HG02884 (cell line): ENCODE results near the gene SEMG2.

ENCODE experiments used
- ATAC-seq: cut with Tn5 transposase; IDR thresholded peaks from one replicate; pipeline ENCODE4 v1.9.1; 2021; ENCODE audit warnings: mild to moderate bottlenecking, moderate library complexity; ENCODE audit not compliant: unreplicated experiment

The SEMG2 gene

DNA sequence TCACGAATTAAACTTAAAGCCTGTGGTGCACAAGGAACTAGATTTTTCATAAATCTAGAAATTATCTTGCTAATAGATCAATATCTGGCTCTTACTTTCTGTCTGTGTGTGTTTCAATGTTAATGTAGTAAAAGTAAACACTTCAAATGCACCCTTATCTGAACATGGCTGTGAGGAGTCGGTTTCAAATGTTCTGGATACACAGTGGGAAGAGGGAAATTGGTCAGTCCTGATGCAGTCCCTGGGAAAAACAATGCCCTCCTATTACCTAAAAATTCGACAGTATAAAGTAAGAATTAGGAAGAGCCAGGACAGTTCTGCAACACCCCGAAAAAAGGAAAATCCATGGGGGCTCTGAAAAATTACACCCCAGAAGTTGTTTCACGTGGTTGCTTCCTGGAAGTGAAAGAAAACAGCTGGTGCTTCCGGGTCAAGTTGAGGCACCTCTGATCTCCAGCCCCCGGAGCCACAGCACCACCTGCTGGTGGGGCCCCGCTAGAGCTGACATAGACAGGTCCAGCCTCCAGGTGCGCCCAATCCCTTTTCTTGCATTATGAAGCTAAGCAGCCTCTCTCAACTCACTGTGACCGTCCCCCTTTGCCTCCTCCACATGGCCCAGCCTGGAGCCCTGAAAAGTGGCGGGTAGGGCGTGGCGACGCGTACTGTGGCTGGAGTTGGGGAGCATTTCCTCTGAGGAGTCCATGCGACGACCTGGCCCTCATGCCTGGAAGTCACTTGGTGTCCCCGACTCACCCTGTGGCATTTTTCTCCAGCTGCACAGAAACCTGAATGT is 8.3 kb downstream of the SEMG2 start:
- no peak for ATAC-seq

DNA sequence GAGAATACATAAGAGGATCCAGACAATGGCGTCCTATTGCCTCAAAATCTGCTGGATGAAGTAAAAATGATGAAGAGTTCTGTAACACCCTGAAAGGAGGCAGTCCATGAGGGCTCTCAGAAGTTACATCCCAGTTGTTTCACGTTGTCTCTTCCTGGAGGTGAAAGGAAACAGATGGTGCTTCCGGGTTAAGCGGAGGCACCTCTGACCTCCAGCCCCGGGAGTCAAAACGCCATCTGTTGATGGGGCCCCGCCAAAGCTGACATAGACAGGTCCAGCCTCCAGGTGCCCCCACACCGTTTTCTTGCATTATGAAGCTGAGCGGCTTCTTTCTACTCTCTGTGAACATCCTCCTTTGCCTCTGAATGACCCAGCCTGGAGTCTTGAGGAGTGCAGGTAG is 9.5 kb downstream of the SEMG2 start:
- ATAC-seq: no peak

DNA sequence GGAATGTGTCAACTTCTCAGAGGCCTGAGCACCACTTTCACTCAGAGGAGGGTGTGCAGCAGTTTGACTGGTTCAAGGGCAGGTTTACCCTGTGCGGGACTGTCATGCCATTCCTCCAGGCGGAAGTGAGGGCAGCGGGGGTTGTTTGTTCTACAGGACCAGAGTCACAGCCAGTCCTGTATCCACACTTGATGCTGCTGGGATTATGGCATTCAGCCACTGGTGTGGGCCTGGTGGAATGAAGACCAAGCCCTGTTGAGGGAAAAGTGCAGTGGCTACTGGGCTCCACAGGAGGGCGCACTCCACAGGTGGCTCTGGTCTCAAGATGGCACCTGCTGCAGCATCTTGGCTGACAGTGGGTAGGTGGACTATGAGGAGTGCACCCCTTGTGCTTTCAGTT is 14.8 kb downstream of the SEMG2 start:
- ATAC-seq: no peak

DNA sequence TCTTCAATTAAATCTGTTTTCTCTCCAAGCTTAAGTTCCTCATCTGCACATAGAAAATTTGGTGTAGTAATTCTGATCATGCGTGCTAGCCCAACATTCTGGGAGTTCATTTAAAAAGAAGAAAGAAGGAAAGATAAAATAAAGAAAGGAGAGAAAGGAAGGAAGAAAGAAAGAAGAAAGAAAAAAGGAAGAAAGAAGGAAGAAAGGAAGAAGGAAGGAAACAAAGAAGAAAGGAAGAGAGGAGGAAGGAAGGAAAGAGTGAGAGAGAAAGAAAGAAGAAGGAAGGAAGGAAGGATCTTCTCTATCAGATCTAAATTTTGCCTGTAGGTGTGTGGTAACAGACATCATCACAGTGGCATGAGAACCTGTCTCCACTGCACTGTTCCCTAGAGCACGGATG is 17.0 kb downstream of the SEMG2 start:
- no peak for ATAC-seq

DNA sequence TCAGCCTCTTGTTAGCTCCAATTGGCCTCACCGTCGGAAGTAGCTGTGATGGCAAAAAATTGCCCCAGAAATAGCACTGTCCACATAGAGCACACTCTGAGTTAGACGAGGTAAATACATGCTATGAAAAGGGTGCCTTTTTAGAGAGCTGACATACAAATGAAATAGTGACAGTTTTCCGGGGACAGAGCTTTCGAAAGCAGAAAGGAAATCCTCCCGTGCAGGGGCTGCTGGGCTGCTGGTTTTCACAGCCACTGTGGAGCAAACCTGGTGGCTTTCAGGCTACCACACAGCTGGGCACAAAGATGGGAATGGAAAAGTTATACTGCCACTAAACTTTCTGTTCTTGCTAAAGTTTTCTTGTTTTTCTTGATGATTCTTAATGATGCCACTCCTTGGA is 24.9 kb downstream of the SEMG2 start:
- no peak for ATAC-seq

DNA sequence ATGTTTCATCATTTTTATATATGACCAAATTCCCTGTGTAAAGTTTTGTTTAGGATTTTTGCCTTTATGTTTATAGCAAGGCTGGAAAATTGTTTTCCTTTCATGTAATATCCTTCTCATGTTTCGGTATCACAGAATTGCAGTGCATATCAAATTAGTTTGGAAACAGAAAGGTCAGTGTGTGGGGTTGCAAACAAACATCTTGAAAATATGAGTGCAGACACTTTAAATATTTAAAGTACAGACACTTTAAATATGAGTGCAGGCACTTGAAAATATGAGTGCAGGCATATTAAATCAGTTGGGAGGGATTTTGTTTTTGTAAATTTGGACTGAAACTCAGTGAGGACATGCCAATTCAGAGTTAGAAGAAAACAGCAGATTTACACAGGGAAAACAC is 26.7 kb downstream of the SEMG2 start:
- ATAC-seq: no peak

DNA sequence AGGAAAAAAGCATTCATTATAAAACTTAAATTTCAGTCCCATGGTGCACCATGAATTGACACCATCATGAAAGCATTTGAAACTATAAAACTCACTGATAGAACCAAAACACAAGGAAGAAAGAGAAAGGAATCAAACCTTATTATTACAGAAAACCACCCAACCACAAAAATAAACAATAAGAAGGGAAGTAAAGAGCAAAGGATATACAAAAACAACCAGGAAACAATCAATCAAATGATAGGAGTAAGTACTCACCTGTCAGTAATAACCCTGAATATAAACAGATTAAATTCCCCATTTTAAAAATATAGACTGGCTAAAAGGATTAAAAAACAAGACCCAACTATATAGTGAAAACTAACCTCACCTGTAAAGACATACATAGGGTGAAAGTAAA is 27.4 kb downstream of the SEMG2 start:
- ATAC-seq: no peak

DNA sequence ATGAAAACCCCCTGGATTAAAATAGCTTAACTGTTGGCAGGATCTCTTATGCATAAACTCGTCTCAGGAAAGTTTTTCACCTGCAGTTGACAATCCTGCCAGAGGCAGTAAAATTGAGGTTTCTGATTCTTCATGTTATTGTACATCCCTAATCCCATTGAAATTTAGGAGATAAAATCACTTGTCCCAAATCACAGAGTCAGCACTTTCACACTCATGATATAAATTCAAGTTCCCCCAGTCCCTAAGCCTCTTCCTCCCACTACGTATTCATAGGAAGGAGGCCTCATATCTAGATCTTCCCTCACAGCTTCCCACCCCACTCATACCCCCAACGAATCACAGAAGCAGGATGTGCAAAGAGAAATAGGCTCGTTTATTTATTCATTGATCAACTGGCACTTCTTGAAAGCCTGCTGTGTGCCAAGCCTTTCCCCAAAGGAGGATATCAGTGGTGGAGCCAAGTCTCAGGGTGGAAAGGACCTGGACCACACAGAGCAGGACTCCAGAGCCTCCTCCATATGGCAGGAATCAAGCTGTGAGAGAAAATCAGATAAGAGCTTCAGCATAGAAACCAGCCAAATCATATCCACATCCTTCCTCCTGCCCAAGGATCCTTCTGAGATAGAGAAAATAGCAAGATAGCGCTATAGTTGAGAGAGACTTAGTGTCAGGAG is 30.8 kb downstream of the SEMG2 start:
- ATAC-seq: no peak

DNA sequence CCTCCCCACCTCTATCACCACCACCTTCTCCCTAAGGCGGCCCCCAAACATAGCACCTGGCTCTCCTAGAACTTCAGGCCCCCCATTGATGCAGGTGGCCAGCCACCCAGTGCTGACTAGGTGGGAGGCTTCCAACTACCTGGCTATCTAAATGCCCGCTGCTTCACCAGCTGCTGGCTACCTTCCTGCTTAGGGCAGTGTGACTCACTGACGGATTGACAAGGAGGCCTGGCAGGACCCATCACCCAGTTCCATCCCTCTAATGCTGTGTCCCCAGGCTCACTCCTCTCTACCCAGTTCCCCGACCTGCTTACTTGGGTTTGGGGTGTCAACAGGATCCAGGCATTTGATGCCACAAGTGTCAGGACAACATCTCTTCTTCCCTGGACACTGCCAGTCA is 32.1 kb downstream of the SEMG2 start:
- ATAC-seq: no peak

DNA sequence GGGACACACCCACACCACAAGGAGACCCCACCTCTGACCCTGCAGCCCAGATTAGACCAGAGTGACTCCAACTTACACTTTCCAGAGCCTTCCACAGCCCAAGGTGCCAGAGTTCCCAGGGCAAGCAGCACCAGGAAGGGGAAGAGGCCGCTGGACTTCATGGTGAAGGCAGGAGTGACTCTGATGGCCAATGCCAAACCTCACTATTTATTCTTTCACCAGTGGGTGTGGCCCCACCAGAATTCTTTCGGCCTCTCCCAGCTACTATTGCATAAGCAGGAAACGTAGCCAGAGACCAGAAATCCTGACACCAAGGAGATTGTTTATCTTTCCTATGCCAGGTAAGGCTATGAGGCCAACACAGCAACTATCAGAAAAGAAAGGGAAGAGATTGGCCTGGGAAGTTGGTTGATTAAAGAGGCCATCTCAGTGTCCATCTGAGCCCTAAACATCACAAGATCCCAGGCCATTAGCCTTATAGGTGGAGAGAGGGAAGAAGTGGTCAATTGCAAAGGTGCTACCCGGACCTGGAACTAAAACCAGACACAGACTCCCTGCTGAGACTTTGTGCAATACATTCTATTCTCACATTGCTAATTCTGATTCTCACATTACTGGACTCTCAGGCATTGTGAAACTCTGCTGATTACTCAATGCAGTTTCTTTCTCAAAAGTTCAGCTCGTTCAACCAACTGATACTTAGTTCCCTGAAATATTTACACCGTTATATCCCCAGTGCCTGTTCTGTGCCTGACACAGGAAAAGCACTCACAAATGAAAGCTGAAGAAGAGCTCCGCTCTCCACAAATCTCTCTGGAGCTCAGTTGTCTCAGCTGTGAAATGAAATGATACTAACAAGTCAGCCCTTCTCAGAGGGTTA is 33.5 kb downstream of the SEMG2 start, which contains the start of gene SLPI:
TSS of gene SLPI (minus strand) at position 182 of the 880 bp plus-strand sequence. CDS start at position 161, 21 bp downstream.
- no peak for ATAC-seq

DNA sequence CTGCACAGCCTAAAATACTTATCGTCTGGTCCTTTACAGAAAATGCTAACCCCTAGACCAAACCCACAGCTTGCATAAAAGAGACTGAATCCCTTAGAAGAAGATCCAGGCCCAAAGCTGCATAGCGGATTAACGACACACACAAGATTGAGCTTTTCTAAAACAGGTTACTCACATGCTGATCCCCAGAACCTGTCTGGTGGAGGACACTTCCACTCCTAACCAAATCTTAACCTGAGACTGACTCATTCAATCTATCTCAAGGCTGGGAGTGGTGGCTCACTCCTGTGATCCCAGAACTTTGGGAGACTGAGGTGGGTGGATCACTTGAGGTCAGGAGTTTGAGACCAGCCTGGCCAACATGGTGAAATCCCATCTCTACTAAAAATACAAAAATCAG is 36.0 kb downstream of the SEMG2 start:
- ATAC-seq: no peak

DNA sequence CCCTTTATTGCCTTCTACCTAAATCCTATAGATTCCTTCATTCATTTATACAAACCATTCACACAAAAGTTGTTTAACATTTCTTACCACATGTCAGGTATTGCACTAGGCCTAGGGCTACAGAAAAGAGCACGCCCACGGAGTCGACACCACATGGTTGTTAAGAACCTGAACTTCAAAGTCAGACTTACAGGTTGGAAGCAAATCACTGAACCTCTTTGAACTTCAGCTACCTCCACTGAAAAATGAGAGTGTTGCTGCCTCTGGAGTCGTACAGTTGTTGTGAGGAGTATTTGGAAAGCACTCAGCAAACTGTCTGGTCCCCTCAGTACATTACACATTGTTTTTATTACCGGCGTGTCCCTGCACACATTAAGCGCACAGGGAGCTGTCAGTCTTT is 36.5 kb downstream of the SEMG2 start:
- no peak for ATAC-seq

DNA sequence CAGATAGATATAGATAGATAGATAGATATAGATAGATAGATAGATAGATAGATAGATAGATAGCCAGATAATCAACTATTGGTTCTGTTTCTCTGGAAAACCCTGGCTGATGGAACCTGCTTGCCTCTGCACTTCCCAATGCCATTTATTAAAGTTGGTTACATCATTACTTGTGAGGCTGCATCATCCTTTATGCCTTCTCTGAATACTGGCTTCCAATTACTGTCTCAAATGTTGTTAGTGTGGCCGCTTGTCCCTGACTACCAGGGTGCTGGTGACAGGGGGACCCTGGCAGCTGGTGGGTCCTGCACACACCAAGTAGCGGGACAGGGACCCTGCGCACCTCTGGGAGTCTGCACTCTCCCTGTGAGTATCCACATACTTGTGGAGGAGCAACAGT is 37.1 kb downstream of the SEMG2 start:
- no peak for ATAC-seq

DNA sequence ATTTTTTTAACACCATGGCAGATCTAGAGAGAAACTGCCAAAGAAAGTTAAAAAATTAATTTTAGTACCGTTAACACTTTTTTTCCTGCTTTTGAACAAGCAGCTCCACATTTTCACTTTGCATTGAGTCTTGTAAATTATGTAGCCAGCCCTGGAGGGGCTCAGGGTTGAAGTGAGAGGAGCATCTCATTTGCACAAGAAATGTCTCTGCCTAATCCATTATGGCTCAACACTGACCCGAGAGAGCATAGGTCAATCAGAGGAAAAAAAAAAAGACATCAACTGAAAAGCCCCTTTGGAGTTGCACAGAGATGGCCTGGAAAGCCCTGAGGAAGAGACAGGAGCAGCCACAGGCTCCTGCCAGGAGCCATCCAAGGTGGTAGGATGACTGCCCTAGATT is 37.5 kb downstream of the SEMG2 start:
- no peak for ATAC-seq

DNA sequence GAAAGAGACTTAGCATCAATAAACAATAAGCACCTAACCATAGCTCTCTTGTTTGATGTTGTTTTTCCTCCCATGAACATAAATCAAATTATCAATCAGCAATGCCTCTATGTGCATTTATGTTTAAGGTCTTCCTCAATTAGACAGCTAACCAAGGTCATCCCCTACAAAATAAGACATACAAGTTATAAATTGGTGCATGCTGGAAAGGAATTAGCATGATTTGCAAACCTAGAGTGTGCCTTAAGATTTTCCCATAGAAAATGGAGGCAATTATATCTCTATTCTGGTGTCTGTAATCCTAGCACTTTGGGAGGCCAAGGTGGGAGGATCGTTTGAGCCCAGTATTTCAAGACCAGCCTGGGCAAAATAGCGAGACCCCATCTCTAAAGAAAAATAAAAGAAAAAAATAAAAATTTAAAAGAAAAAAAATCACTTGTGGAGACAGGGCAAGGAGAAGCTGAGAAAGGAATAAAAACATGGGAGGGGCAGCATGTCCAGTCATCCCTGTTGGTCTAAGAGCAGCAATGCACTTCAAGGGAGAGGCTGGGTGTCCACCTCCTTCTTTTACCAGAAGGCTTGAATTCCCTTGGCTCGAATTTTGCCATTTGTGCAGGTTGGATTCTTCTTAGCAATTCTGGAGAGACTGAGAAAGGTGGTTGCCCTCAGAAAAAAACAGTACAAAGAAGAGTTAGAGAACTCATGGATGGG is 42.5 kb downstream of the SEMG2 start:
- no peak for ATAC-seq

DNA sequence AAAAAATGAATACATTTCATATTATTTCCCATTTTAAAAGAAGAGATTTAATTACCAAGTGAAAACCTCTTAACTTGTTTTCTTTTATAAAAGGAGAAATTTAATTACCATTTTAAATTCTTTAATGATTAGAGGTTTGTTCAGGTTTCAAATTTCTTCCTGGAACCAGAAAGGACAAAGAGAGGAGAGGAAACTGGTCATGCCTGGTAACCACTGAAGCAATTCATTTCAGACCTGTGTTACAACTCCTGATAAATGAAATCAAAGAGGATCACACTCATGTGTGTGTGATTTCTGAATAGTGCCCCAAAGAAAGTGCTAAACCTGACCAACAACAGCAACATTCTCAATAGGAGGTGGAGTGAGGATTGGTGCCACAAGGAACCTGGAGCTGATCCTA is 45.8 kb downstream of the SEMG2 start:
- no peak for ATAC-seq

DNA sequence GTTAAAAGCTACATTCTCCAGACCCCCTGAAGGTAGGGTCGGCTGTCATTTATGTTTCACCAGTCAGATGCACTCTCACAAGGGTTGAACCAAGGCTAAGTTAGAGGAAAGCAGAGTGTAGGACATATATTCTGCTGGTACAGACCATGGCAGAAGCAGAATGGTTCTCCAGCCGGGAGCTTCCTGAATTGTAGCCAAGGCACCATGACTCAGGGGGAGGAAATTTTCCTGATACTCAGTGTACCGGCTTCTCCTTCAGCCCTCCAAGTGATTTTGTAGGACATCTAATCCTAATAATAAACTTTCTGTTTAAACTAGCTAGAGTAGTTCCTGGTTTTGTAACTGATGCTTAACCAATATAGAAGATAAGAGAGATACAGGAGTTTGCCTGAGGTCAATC is 47.4 kb downstream of the SEMG2 start:
- no peak for ATAC-seq

DNA sequence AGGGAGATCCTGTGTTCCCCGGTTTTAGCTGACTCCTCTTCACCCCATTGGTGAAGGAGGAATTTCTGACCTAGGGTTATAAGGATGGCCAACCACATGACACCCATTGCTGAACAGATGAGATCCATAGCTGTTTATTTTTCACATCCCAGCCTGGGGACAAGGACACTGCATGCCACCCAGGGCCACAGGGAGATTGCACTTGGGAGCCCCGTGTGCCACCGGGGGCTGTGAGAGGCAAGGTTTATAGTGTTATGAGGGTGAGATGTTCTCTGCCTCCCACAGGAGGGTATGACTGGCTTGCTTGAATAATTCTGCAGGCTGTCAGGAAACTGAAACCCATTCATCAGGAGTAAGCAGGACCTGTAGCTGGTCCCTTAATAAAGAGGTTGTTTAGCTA is 47.9 kb downstream of the SEMG2 start:
- ATAC-seq: no peak

DNA sequence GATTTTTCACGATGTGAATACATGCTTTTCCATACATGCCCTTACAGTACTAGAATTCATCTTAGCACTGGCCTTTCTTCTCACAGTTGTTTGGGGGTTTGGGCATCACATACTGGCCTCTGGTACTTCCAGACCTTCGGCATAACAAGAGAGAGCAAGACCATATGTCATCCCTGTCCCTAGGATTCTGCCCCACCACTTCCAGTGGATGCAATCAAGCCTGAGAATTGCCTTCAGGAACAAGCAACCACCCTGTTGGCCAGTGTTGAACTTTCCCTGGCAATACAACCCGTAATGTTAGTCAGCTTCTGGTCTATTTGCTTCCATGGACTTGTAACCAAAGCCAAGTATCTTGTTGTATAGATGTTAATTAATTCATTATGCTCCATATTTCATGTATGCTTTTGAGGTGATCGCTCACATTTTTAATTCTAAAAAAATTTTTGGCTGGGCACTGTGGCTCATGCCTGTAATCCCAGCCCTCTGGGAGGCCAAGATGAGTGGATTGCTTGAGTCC is 48.6 kb downstream of the SEMG2 start:
- ATAC-seq: no peak
